Measurements from ENCODE around the gene SLC38A10. TPM values are rescaled to one million over a fixed set of nuclear protein-coding genes. Genes with fewer than 3 reads are reported as not detected.

The SLC38A10 gene
- 102 and 116 TPM in 2 replicates for total RNA-seq

DNA sequence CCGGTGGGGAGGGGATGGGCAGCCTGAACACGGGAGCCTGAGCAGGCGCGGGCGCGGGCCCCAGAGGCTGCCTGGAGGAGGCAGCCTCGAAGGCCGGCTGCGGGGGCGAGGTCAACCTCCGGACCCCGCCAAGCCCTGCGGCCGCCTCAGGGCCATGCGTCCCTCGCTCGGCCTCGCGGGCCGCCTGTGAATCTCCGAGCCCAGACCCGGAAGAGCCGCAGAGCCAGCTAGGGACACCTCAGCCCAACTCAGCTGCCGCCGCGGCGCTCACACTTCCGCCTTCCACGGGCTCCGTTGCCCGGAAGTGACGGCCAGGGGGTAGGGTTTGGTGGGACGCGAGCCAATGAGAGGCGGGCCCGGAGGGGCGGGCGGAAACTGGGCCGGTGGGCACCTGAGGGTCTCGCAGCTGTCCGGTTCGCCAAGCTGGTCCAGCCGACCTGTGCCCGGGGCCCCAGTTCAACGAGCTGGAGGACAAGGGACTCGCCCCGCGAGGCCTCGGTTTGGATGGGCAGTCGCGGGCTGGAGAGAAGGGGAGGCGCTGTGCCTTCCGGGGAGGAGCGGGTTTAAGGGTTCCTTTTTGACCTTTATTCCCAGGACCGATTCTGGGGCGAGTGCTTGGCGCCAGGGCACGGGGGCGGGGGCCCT lies at the start of gene SLC38A10:
Gene SLC38A10, minus strand, starts transcription at position 277 of the 645 bp plus-strand sequence. CDS start 386 bp downstream, outside the sequence.
- no peaks in the 10 kb centered on the region for H3K27me3 Mint-ChIP-seq (ENCODE audit: low read depth)
- H3K4me1 Mint-ChIP-seq (ENCODE audit: low read depth), result peaks cover 22% of the 10 kb centered on the region
- H3K27ac Mint-ChIP-seq, result peak within 1 kb of the TSS; percentile 88
- DNase-seq (ENCODE audit: low spot score), result peak; percentile 91
- intact Hi-C loops (cut with micrococcal nuclease), result loop anchor here (1.0 to 2.0 kb wide), 2 partner anchors 10 to 190 kb away; no protein-coding TSS in a partner anchor
- no peaks in the 10 kb centered on the region for H3K9me3 Mint-ChIP-seq
- peaks cover 13% of the 10 kb centered on the region for H3K36me3 Mint-ChIP-seq (ENCODE audit: low read depth)
- H3K4me3 Mint-ChIP-seq (ENCODE audit: low read depth), result peak within 1 kb of the TSS; percentile 95

DNA sequence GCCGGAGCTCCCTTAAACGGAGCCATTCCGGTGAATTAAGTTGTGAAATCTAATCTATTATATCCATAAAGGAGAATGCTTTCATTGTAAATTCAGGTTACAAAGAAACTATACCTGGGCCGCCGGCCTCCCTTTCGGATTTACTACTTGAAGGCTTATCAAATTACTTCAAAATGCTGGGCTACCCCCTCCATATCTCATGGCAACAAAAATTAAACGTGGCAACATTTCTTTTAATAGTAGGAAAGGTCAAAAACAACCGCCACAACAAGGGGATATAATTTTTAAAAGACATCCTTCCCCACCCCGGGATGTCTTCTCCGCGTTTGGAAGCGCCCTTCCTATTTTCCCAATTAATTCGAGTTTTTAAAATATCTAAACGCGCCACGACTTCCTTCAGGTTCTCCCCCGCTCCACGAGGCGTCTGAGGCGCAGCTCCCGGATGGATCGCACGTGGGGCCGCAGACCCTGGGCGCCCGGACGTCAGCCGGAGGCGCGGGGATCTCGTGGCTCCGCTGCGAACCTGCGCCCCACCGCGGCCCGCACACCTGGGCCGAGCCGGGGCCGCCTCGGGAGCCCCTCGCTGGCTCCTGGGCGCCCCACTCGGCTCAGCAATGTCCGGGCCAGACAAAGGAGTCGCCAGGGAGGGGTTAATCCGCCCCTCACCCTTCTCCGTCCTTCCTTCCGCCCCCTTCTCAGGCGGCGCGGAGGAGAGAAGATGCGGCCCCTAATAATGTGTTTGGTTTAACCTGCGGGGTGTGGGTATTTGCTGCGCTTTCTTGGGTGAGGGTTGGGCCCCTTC lies 47.4 kb upstream of the SLC38A10 start:
- H3K36me3 Mint-ChIP-seq (ENCODE audit: low read depth), result peaks cover 5% of the 10 kb centered on the region
- no peak overlapping the region for H3K27ac Mint-ChIP-seq
- H3K4me1 Mint-ChIP-seq (ENCODE audit: low read depth), result peaks cover 7% of the 10 kb centered on the region
- no peak overlapping the region for H3K4me3 Mint-ChIP-seq (ENCODE audit: low read depth)
- H3K9me3 Mint-ChIP-seq, result no peaks in the 10 kb centered on the region
- intact Hi-C loops (cut with micrococcal nuclease), result no loop called here
- H3K27me3 Mint-ChIP-seq (ENCODE audit: low read depth), result peaks cover 33% of the 10 kb centered on the region
- DNase-seq (ENCODE audit: low spot score), result no peak

DNA sequence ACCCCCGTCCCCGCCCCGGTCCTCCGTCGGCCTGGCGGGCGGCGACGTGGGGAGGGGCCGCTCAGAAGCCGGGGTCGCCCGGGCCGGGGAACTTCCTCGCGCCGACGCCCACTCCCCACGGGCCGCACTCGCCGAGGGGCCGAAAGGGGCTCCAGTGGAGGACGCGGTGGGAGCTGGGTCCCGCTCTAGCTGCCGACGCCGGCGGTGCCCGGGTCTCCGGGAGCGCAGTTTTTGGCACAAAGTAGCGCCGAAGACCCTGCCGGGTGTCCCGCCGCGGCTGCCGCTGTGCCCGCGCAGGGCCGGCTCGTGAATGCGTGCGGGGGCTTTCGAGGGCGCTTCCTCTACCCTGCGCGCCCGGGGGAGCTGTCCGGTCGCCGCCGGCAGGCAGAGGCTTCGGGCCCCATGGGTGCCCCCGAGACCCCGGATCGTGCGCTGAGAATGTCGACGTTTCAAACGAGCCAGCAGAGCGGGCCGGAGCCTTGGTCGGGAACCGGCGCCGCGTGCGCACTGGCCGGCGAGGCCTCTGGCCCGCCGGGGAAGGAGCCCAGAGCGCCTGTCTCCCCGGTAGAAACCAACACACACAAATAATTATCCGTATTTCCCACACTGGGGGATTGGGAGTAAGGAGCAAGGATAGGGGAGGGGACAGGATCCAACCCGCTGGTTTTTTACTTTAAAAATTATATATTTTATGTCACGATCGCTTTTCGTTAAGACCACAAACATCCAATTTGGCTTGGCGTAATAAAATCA lies 46.6 kb upstream of the SLC38A10 start:
- Mint-ChIP-seq H3K9me3 (no peaks in the 10 kb centered on the region), H3K4me1 (ENCODE audit: low read depth) (peaks cover 7% of the 10 kb centered on the region), H3K36me3 (ENCODE audit: low read depth) (peaks cover 5% of the 10 kb centered on the region), H3K27me3 (ENCODE audit: low read depth) (peaks cover 33% of the 10 kb centered on the region), H3K27ac (no peak overlapping the region), H3K4me3 (ENCODE audit: low read depth) (no peak overlapping the region)
- DNase-seq (ENCODE audit: low spot score), result no peak
- intact Hi-C loops (cut with micrococcal nuclease), result loop anchor here (2.0 kb wide), 1 partner anchor 85 kb away; no protein-coding TSS in a partner anchor

DNA sequence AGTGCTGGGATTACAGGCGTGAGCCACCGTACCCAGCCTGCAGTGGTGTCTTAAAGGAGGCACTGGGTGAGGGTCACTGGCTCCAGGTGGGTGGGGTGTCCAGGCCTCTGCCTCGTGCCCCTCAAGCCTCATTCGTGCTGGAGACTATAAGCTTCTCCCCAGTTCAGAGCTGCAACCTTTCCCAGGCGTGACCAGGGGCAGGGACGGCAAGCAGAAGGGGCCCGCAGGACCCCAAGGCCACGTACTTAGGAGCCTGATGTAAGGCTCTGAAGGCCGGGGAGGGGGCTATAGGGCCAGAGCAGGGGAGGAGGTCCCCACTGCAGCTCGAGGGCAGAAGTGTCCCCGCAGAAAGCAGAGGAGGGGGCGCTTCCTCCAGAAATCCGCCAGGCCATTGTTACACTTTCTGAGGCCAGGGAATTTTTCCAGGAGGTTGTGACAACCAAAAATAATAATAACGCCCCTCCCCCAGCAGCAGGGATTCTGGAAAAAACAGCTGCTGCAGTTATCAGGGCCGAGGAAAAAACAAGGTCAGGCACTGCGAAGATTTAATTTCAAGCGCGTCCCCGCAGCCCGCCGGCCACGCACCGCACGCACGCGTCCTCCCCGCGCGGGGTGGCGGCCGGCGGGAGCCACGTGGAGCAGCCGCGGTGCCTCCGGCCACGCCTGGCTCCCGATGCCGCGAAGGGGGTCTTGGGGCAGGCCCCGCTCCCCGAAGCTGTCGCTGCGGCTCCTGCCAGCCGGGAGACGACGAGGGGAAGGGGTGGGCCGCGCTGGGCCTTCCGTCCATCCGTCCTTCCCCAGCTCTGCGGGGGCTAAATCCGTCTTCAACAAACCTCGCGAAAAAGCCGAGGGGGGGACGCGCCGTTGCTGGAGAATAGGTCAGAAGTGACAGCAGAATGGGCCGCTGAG lies 45.8 kb upstream of the SLC38A10 start:
- no peak overlapping the region for H3K27ac Mint-ChIP-seq
- intact Hi-C loops (cut with micrococcal nuclease), result loop anchor here (2.0 kb wide), 1 partner anchor 86 kb away; no protein-coding TSS in a partner anchor
- H3K4me1 Mint-ChIP-seq (ENCODE audit: low read depth), result peaks cover 7% of the 10 kb centered on the region
- H3K36me3 Mint-ChIP-seq (ENCODE audit: low read depth), result peaks cover 5% of the 10 kb centered on the region
- peaks cover 33% of the 10 kb centered on the region for H3K27me3 Mint-ChIP-seq (ENCODE audit: low read depth)
- no peak overlapping the region for H3K4me3 Mint-ChIP-seq (ENCODE audit: low read depth)
- DNase-seq (ENCODE audit: low spot score), result no peak
- no peaks in the 10 kb centered on the region for H3K9me3 Mint-ChIP-seq

DNA sequence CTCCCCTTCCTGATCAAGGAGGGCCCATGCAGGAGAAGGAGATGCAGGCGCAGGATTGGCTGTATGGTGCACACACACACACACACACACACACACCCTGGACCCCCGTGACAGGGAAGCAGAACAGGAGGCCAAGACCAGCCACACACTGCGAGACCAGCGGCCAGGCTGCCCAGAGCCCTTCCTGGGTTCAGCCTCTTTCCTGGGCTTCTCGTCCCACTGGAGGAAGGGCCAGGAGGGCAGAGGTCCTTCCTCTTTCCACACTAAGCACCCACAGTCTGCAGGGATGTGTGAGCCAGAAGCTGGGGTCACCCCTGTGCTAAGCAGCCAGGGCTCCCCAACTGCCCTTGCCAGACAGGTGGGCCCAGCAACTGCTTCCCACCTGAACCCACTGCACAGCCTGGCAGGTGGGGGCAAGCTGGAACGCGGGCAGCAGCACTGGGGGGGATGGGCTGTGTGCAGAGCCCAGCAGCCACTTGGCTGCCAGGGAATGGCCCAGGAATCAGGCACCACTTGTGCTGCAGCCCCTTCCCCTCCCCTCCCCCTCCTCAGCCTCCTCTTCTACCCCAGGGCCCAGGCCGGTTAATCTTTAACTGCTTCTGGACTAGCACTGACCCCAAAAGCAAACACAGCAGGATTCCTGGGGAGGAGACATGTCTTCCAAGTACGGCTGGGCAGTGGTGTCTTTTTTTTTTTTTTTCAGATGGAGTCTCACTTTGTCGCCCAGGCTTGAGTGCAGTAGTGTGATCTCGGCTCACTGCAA lies 44.6 kb upstream of the SLC38A10 start:
- intact Hi-C loops (cut with micrococcal nuclease), result loop anchor here (2.0 kb wide), 1 partner anchor 87 kb away; no protein-coding TSS in a partner anchor
- peaks cover 33% of the 10 kb centered on the region for H3K27me3 Mint-ChIP-seq (ENCODE audit: low read depth)
- no peaks in the 10 kb centered on the region for H3K9me3 Mint-ChIP-seq
- H3K4me3 Mint-ChIP-seq (ENCODE audit: low read depth), result no peak overlapping the region
- DNase-seq (ENCODE audit: low spot score), result no peak
- H3K4me1 Mint-ChIP-seq (ENCODE audit: low read depth), result peaks cover 7% of the 10 kb centered on the region
- peaks cover 5% of the 10 kb centered on the region for H3K36me3 Mint-ChIP-seq (ENCODE audit: low read depth)
- H3K27ac Mint-ChIP-seq, result no peak overlapping the region

DNA sequence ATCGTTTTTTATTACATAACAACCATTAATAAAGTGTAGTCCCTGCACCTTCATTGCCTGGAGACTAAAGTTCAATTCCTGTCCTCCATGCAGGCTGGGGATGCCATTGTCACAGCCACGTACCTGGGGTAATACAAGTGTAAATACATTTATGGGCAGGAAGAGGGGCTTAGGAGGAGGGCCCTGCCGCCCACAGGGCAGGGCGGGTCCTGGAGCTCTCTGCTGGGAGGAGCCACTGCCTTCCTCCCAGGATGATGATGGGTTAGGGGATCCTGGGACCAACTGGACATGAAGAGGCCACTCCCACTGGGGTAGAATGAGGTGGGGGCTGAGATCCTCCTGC lies 44.1 kb upstream of the SLC38A10 start:
- intact Hi-C loops (cut with micrococcal nuclease), result no loop called here
- H3K9me3 Mint-ChIP-seq, result no peaks in the 10 kb centered on the region
- no peak for DNase-seq (ENCODE audit: low spot score)
- H3K4me1 Mint-ChIP-seq (ENCODE audit: low read depth), result peaks cover 2% of the 10 kb centered on the region
- no peak overlapping the region for H3K27ac Mint-ChIP-seq
- peaks cover 28% of the 10 kb centered on the region for H3K27me3 Mint-ChIP-seq (ENCODE audit: low read depth)
- no peak overlapping the region for H3K4me3 Mint-ChIP-seq (ENCODE audit: low read depth)
- peaks cover under 1% of the 10 kb centered on the region for H3K36me3 Mint-ChIP-seq (ENCODE audit: low read depth)

DNA sequence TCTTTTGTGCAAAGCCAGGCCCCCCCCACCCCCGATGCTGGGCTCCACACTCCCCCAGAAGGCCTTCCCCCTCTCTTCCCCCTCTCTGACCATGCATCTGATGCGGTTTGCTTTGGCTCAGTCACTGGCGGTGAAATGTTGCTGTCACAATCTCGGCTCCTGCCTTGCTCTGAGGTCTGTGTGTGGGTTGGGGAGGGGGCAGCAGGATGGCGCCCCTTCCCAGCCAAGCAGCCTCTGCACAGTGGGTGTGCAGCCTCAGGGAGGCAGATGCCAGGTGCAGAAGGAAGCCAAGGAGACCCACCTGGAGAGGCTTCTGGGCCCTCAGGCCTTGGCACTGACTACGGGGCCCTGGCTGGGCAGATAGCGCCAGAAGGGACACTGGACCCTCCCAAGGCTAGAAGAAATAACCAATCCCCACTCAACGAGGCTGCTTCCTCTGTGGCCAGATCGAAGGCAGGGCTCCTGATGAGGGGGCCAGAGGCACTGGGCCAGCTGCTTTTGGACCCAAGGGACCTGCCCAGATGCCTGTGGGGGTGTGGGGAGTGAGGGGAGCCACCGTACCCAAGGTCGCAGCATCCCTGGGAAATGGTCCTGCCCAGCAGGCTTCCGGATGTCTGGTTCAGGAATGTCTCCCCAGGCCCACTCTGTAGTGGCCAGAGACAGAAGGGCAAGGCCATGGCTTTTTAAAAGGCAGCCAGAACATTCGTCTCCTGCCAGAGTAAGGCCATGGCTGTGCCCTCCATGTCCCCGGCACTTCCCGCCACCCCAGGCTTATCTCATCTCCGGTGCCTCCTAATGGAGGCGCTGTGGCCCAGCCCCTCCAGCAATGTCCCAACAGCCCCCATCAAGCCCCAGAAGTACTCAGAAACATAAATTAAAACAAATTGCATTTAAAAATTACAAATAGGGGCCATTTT lies 43.4 kb upstream of the SLC38A10 start:
- intact Hi-C loops (cut with micrococcal nuclease), result no loop called here
- DNase-seq (ENCODE audit: low spot score), result no peak
- H3K4me3 Mint-ChIP-seq (ENCODE audit: low read depth), result no peak overlapping the region

DNA sequence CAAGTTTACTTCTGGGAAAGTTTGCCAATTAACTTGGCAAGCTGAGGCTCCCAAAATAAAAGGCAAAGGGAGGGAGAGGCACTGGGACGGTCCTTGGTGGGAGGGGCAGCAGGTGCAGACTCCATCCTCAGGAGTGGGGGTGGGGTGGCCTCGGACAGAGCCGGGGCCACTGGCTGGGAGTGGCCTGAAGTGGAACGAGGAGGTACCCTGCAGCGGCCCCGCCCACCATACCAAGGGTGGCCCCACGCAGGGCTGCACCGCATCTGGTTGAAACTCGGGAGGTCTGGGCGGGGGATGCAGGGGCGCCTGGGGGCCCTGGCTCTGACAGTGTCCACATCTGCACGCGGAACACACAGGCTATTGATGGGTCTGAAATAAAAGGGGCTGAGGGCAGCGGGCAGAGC lies 42.4 kb upstream of the SLC38A10 start:
- intact Hi-C loops (cut with micrococcal nuclease), result no loop called here
- no peak for DNase-seq (ENCODE audit: low spot score)
- H3K27ac Mint-ChIP-seq, result no peak overlapping the region
- H3K9me3 Mint-ChIP-seq, result no peaks in the 10 kb centered on the region
- H3K27me3 Mint-ChIP-seq (ENCODE audit: low read depth), result peaks cover 17% of the 10 kb centered on the region
- H3K4me3 Mint-ChIP-seq (ENCODE audit: low read depth), result no peak overlapping the region
- H3K4me1 Mint-ChIP-seq (ENCODE audit: low read depth), result no peaks in the 10 kb centered on the region
- H3K36me3 Mint-ChIP-seq (ENCODE audit: low read depth), result no peaks in the 10 kb centered on the region

More for the DNA sequence above, 43.4 kb upstream of the SLC38A10 start:
- Mint-ChIP-seq H3K27ac (no peak overlapping the region), H3K36me3 (ENCODE audit: low read depth) (no peaks in the 10 kb centered on the region), H3K4me1 (ENCODE audit: low read depth) (peaks cover 2% of the 10 kb centered on the region), H3K9me3 (no peaks in the 10 kb centered on the region), H3K27me3 (ENCODE audit: low read depth) (peaks cover 22% of the 10 kb centered on the region)

DNA sequence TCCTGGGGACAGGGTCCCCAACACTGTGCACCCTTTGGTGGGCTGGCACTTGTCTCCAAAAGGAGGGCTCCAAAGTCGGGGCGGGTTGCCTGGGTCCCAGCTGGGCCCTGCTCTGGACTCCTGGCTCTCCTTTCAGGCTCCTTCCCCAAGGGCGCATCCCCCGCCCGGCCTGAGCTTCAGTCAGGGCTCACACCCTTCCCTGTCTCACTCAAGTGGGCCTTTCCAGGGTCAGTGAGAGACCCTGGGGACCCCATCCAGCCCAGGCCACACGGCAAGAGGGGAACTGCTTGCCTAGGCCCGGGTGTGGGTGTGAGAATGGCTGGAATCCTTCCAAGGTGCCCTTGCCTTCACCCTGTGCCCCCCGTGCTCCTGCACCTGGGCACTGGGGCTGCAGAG lies 41.8 kb upstream of the SLC38A10 start:
- H3K4me1 Mint-ChIP-seq (ENCODE audit: low read depth), result no peaks in the 10 kb centered on the region
- no peak overlapping the region for H3K4me3 Mint-ChIP-seq (ENCODE audit: low read depth)
- no peaks in the 10 kb centered on the region for H3K36me3 Mint-ChIP-seq (ENCODE audit: low read depth)
- H3K27me3 Mint-ChIP-seq (ENCODE audit: low read depth), result peaks cover 13% of the 10 kb centered on the region
- H3K9me3 Mint-ChIP-seq, result no peaks in the 10 kb centered on the region
- intact Hi-C loops (cut with micrococcal nuclease), result no loop called here
- no peak overlapping the region for H3K27ac Mint-ChIP-seq
- no peak for DNase-seq (ENCODE audit: low spot score)

DNA sequence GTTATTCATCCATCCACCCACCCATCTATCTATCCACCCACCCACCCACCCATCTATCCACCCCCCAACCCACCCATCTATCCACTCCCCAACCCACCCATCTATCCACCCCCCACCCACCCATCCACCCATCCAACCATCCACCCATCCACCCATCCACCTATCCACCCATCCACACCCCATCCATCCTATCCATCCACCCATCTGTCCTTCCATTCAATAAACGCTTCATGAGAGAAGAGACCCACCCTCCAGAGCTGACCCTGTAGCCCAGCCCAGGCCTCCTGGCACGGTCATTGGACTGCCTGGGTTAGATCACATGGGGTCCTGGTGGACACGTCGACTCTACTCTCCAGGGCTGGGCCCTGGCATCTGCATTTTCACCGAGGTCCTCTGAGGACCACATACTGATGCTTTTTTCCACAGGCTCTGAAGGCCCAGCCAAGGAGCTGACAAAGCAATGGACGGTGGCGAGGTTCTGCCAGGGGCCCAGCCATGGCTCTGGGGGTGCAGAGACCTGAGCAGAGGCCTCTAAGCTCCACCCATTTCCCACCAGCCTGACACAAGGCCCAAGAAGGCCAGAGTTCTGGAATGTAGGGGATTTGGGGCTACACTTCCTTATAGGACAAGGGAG lies 41.3 kb upstream of the SLC38A10 start:
- Mint-ChIP-seq H3K27me3 (ENCODE audit: low read depth) (peaks cover 13% of the 10 kb centered on the region), H3K36me3 (ENCODE audit: low read depth) (no peaks in the 10 kb centered on the region), H3K4me1 (ENCODE audit: low read depth) (no peaks in the 10 kb centered on the region), H3K4me3 (ENCODE audit: low read depth) (no peak overlapping the region), H3K9me3 (no peaks in the 10 kb centered on the region), H3K27ac (no peak overlapping the region)
- DNase-seq (ENCODE audit: low spot score), result no peak
- intact Hi-C loops (cut with micrococcal nuclease), result no loop called here
